Limb (tissue), 2 donors: ENCODE data around the gene AS3MT.
"Not testable (repeated sequence)": the region's sequence is repeated elsewhere in the genome, so short reads cannot be mapped to it uniquely, and the experiment has no call there.

Experiments used
- DNase-seq, 2 donors: peaks; one replicate each; pipeline ENCODE4 v3.0.0-alpha.2; 2016; ENCODE audit errors: extremely low spot score in 2 of 2

Gene AS3MT

DNA sequence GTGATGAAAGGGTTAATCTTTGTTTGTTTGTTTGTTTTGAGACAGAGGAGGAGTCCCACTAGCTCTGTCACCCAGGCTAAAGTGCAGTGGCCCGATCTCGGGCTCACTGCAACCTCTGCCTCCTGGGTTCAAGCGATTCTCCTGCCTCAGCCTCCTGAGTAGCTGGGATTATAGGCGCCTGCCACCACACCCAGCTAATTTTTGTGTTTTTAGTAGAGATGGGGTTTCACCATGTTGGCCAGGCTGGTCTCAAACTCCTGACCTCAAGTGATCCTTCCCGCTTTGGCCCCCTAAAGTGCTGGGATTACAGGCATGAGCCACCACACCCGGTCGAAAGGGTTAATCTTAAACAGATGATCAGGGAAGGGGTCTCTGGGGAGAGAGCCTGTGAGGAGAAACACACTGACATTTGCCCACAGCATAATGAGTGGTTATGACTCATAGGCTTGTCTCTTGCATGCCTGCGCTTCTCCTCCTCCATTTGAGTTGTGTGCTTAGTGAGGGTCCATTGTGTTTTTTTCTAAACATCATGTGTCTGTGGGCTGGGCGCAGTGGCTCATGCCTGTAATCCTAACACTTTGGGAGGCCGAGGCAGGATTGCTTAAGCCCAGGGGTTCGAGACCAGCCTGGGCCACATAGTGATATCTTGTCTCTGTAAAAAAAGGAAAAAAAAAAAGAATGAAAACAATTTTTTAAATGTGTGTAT lies 13.4 kb upstream of the AS3MT start:
- DNase-seq, result not testable (repeated sequence)

DNA sequence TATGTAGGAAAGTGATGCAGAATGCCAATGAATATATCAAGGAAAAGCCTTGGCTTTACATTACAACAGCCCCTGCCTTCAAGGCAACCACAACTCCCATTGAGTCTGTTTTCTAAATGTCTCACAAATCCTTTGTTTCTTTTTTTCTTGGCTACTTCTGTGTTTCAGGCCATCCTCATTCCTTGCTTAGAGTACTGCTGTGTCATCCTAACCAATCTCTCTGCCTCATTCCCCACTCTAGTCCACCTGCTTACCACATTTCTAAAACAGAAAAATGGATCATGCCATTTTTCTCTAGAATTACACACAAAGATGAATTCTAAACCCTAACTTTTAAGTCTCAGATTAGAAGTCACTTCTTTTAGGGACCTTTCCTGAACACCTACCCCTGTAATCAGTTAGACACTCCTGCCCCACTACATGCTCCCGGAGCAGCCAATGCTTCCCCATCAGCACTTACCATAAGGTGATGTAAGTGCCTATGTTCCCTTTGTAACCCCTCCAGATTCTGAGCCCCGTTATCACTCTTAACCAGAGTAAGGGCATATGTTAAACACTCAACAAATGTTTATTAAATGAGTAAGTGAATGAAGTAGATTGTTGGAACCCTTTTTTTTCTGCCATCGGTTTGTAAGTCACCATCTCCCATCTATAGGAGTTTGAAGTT lies 12.4 kb upstream of the AS3MT start:
- no peak for DNase-seq

DNA sequence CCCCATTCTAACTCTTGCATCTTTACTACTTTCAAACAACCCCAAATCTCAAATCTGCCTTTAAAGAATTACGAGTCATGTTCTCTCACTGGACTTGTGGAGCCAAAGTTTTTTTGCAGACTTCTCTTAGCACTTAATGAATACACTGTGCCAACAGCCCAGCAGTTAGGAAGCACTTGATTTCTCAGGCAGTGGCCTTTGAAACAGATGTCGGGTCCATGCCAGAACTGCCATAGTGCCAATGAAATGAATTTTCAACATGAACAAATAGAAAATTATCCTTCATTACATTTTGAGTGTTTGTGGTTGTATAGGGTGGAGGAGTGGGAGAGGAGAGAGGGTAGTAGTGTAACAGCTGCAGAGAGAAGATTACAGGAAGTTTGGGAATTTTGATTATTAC lies 9.4 kb upstream of the AS3MT start:
- no peak for DNase-seq

DNA sequence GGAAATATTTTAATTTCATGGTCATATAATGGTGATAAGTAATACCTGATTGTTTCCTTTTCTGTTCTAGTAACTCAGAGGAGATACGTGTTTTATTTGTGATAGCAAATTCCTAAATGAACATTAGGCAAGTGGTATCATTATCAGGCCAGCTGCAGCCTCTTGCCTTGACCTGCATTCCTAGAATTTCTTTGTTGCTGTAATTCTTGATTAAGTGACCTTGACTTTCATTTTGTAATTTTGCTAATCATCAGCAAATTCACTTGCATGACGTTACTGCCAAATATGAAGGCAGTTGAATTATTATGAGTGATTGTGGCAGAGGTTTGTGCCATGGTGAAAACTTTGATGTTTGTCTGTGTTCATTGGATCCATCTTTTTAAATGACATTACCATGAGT lies 5.6 kb upstream of the AS3MT start:
- no peak for DNase-seq

DNA sequence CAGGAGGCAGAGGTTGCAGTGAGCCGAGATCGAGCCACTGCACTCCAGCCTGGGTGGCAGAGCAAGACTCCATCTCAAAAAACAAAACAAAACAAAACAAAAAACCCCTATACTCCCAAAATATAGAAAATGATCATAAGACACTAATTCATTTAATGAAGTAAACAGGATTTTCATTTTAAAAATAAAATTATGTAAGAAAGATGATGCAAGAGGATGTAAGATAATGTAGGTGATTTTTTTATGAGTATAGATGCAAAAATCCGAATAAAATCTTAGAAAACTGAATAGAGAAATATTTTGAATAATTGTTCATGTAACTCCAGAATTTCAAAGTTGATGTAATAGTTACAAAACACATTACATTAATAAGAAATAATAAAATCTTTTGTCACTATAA lies 3.6 kb upstream of the AS3MT start:
- no peak for DNase-seq

DNA sequence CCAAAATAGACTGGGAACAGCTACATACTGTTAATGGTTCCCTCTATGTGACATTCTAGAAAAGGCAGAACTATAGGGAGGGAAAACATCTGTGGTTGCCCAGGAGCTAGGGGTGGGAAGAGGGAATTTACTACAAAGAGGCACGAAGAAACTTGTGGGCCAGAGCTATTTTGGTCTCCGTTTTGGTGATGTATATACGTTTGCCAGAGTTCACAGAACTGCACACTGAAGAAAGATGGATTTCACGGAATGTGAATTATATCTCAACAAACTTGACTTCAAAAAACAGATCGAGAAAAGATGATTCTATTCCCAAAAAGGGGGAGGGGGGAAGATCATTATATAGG lies 386 bp upstream of the AS3MT start:
- DNase-seq, result peak in 1 of 2 donors; percentile 43

DNA sequence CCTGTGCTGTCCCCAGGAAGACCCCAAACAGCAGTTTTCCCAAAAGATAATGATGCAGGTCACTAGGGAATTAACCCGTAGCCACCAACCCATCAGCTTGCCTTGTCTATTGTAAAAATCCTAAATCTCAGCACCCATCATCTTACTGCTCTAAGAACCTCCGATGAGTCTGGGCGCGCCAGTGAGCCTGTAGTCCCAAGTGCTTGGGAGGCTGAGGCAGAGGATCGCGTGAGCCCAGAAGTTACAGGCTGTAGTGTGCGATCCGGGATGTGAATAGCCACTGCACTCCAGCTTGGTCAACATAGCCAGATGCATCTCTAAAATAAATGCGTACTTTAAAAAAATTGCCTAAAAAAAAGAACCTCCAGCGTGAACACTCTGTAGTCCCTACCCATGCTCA lies 951 bp downstream of the AS3MT start:
- DNase-seq, result no peak

DNA sequence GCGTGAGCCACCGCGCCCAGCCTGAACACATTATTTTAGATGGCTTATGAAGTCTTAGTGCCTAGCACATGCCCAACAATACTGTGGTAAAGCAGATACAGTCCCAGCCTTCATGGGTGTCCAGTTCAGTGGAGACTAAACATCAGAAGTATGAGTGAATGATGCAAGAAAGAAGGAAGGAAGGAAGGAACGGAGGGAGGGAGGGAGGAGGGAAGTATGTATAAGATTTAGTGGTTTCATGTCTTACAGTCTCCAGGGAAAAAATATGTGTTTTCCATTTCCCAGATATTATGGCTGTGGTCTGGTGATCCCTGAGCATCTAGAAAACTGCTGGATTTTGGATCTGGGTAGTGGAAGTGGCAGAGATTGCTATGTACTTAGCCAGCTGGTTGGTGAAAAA lies 2.9 kb downstream of the AS3MT start:
- no peak for DNase-seq

DNA sequence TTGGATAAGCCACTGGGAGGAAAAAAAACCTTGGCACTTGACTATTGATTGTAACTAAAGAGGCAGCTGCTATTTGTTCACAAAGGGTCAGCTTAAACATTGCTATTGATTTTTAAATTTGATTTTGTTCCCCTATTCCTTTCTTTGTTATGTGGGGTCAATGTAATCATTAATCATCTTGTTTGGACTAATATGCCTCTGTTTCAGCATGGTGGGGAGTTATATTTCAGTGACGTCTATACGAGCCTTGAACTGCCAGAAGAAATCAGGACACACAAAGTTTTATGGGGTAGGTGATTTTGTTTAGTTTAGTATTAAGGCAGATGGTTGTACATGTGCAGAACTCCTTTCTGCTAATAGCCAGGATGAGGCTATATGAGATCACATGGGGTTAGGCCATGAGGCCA lies 7.5 kb downstream of the AS3MT start:
- no peak for DNase-seq

DNA sequence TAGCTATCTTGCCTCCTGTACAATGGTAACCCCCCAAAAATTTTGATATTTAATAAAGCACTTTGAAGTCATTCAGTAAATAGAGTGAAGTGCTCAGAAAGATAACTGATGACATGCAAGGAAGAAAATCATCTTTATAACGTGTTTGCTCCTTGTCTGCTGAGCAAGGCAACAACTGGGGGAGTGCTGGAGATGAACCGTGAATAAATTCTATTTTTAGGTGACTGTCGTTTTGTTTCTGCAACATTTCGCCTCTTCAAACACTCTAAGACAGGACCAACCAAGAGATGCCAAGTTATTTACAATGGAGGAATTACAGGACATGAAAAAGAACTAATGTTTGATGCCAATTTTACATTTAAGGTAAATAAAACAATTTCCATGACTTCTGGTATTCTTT lies 9.4 kb downstream of the AS3MT start:
- no peak for DNase-seq

DNA sequence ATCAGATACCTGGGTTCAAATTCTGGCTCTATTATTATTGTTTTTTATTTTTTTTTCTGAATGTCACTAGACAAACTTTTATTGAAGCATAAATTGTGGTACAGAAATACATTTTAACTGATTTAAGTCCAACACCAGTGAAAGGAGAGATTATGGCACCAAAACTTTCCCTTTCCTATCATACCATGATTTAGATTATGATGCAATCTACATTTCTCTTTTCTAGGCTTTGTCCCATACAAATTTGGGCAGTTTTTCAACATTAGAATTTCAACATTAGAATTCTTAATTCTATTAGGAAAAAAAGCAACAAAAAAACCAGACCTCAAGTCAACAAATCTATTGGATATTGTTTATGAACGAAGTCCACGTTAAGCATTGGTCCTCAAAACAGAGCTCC lies 11.0 kb downstream of the AS3MT start:
- DNase-seq, result no peak

DNA sequence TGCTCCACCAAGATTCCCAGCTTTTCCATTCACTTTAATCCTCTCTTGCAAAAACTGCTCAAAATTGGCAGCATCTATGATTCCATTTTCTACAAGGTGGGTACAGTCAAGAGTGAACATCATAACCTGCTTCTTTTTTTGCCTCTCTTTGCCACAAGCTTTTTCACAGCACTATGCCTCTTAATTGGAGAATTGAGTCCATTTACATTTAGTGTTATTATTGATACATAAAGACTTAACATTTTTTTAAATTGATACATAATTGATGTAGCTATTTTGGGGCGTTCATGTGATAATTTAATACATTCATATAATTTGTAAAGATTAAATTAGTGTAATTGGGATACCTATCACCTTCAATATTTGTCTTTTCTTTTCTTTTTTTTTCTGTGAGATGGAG lies 18.8 kb downstream of the AS3MT start:
- no peak for DNase-seq

DNA sequence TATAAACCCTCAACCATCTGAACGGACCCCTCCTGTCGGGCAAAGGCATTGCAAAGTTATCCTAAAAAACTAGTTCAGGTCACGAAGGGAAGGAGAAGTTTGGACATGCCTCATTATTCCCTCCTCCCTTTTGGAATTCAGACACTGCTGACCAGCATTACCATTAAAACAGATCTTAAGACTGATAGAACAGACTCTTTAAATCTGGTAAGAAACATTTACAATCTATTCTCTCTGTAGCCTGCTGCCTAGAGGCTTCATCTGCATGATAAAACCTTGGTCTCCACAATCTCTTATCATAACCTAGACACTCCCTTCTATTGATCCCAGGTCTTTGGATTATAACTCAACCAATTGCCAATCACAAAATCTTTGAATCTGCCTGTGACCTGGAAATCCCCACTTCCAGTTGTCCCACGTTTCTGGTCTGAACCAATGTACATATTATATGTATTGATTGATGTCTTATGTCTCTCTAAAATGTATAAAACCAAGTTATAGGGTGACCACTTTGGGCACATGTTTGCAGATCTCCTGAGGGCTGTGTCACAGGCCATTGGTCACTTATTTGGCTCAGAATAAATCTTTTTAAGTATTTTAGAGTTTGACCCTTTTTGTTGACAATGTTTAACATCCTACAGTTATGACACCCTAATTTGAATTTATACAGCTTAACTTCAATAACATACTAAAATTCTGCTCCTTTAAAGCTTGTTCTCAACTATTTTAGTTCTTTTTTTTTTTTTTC lies 25.4 kb downstream of the AS3MT start:
- DNase-seq, result no peak

DNA sequence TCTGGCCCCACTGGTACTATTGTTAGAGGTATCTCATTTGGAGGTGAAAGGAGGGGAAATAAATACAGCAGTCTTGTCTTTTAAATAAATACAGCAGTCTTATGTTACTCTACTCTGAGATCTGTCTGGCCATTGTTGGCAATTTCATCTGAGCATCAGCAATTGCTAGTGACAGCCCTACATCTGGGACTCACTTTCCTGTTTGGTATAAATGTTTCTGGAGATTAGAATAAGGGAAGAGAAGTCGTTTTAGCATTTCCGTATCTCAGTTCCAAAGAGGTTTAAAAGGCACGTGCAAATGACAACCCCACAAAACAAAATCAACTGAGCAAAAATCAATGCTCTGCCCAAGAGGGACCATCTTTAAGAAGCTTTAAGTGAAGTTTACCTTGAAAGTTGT lies 30.7 kb downstream of the AS3MT start:
- DNase-seq, result no peak

DNA sequence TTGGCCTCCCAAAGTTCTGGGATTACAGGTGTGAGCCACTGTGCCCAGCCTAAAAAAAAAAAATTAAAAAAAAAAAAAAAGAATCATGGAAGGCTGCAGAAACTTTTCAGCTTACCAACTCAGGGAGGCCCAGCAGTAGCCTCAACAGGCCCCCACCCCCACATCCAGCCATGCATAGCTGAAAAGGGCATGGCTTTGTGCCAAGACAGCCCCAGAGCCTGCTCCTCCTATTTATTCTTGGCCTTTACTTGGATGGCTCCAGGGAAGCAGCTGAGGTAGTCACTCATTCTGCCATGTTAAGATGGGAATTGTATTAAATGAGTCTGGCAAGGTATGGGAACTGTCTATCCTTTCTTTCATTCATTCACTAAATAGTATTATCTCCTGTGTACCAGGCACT lies 35.1 kb downstream of the AS3MT start:
- DNase-seq, result peak in 1 of 2 donors; percentile 30

DNA sequence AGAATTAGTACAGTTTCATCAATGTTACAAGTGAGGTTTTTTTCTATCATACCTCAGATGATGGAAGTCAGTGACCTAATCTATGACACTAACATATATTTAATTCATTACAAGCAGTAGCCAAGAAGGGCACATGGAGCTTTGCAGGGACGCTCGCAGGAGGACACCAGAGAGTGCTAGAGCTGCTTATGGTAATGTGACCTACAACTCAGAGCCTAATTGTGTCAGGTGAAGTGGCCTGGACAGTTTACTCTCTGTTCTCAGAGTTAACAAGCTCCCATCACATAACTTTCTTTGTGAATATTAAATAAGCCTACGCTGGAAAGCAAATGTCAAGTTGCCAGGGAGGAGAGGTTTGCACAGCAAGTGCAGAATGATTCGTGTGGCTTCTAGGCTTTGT lies 37.2 kb downstream of the AS3MT start:
- no peak for DNase-seq

DNA sequence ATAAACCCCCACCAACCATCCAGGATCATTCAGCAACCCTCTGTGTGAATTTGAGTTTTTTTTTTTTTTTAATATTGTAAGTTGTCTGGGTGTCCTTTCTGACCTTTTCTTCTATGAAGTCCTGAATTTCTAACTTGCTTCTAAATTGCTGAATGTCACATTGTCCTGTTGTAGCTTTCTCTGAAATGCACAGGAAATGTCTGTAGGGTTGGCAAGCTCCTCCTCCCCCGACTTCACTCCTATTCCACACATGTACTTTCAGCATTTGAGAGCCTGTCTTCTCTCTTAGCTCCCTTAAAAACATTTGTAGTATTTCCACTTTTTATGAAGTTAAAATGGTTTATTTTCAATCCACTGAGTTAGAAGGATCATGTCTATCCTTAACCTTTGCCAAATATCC lies 45.5 kb downstream of the AS3MT start:
- no peak for DNase-seq

DNA sequence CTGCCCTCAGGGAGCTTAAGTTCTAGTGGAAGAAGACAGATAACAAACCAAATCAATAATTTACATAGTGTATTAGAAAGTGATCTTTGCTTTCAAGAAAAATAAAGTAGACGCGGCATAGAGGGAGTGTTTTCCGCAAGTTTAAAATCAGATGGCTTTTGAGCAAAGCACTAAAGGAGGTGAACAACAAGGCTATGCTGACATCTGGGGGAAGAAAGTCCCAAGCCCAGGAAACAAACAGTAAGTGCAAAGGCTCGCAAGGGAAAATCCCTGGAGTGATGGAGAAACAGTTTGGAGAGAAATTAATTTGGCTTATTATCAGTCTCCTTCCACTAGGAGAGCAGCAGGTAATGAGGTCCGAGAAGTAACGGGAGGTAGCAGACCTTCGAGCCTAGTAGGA lies 46.9 kb downstream of the AS3MT start:
- no peak for DNase-seq

DNA sequence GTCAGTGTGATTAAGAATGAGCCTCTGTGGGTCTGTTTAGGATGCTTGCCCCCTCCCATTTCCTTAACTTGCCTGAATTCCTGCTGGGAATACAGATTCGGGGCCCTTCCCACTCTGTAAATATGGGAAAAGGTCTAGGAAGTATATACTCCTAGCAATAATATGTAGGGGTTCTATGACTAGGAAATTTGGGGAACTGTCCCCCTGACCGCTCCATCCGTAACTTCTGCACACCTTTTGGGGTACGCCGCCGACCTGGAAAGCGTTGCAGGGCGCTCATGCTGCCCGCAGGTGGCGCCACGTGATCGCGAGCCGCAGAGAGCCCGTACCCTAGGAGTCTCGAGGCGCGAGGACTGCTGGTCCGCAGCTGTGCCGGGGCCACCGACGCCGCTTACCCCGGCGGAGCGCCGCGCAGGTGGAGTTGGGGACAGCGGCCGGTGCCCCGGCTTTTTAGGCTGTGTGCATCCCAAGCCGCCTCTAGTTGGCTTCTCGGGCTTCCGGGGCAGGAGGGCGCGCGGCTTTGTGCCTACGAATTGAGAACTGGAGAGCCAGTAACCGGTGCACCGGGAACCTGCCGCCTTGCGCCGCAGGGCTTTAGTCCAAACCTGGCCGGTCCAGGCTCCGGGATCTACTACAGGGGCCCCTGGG lies 48.2 kb downstream of the AS3MT start:
- peak; percentile 76 to 88 for DNase-seq

DNA sequence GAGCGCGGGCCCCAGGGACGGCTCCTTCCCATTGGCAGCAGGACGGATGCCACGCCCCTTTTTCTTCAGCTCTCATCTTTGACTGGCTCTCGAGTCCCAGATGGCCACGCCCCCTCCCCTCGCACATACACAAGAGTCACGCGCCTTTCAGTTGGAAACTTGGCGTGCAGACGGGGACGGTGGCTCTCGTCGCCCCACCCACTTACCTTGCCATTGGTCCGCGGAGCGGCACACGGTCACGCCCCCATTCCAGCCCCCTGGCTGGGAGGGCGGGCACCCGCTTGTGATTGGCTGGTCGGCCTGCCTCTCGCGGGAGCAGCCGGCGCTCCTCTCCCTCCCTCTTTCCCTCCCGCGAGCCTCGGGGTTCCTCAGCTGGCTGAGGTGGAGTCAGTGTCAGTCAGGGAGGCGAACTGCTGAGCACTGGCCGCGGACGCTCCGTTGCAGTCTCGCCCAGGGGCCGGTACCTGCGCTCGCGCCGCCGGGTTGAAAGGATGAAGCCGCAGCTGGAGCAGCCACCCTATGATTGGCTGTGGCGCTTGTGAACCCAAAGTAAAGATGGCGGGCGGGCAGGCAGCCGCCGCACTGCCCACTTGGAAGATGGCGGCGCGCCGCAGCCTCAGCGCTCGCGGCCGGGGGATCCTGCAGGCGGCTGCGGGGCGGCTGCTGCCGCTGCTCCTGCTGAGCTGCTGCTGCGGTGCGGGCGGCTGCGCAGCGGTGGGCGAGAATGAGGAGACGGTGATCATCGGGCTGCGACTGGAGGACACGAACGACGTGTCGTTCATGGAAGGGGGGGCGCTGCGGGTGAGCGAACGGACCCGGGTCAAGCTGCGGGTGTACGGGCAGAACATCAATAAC lies 48.9 kb downstream of the AS3MT start, which contains the start of gene CNNM2:
Gene CNNM2 (plus strand): TSS at position 333 of the 855 bp plus-strand sequence. CDS start 187 bp downstream, at position 520.
- peak; percentile 99 to 100 for DNase-seq

DNA sequence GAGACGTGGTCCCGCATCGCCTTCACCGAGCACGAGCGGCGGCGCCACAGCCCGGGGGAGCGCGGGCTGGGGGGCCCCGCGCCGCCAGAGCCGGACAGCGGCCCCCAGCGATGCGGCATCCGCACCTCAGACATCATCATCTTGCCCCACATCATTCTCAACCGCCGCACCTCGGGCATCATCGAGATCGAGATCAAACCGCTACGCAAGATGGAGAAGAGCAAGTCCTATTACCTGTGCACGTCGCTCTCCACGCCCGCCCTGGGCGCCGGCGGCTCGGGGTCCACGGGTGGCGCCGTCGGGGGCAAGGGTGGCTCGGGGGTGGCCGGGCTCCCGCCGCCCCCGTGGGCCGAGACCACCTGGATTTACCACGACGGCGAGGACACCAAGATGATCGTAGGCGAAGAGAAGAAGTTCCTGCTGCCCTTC lies 49.6 kb downstream of the AS3MT start:
- DNase-seq, result peak in 1 of 2 donors; percentile 61
